RWPE2 (cell line): ENCODE data around the gene FCGBP.

Experiments
- ATAC-seq: fragments of 200-7000 bp; cut with Tn5 transposase; 3 replicates; pipeline ENCODE4 v1.9.1; 2021; ENCODE audit warnings: low read depth
- DNase-seq: peaks from one replicate; pipeline ENCODE4 v3.0.0-alpha.2; 2020; ENCODE audit warnings: low spot score
- H3K27ac ChIP-seq: fragments of 450-650 bp; 2 replicates; pipeline ENCODE4 v1.5.1; 2017; ENCODE audit warnings: mild to moderate bottlenecking; ENCODE audit not compliant: poor library complexity, severe bottlenecking
- H3K27me3 ChIP-seq: fragments of 250-450 bp; sonication (Bioruptor Pico); 2 replicates; pipeline ENCODE4 v1.5.1; 2021; ENCODE audit warnings: mild to moderate bottlenecking, moderate library complexity; ENCODE audit not compliant: insufficient read depth, poor library complexity, severe bottlenecking
- H3K36me3 ChIP-seq: fragments of 250-450 bp; sonication (Bioruptor Pico); 2 replicates; pipeline ENCODE4 v1.5.1; 2020; ENCODE audit warnings: low read depth, mild to moderate bottlenecking, moderate library complexity
- H3K4me1 ChIP-seq: fragments of 250-450 bp; sonication (Bioruptor Pico); 2 replicates; pipeline ENCODE4 v1.5.1; 2021; ENCODE audit warnings: mild to moderate bottlenecking, moderate library complexity; ENCODE audit not compliant: insufficient read depth, poor library complexity, severe bottlenecking
- H3K4me3 ChIP-seq: fragments of 250-450 bp; sonication (Bioruptor Pico); 2 replicates; pipeline ENCODE4 v1.5.1; 2021; ENCODE audit warnings: mild to moderate bottlenecking, moderate library complexity; ENCODE audit not compliant: severe bottlenecking
- H3K9me3 ChIP-seq: fragments of 250-450 bp; sonication (Bioruptor Pico); 2 replicates; pipeline ENCODE4 v1.5.1; 2021; ENCODE audit warnings: mild to moderate bottlenecking, moderate library complexity; ENCODE audit not compliant: severe bottlenecking
- TF ChIP-seq, protein P1 (sequence below): fragments of 450-650 bp; IDR thresholded peaks from one replicate; pipeline ENCODE4 v1.5.1; 2017; ENCODE audit warnings: mild to moderate bottlenecking, moderate library complexity; ENCODE audit not compliant: poor library complexity, severe bottlenecking

FCGBP gene

DNA sequence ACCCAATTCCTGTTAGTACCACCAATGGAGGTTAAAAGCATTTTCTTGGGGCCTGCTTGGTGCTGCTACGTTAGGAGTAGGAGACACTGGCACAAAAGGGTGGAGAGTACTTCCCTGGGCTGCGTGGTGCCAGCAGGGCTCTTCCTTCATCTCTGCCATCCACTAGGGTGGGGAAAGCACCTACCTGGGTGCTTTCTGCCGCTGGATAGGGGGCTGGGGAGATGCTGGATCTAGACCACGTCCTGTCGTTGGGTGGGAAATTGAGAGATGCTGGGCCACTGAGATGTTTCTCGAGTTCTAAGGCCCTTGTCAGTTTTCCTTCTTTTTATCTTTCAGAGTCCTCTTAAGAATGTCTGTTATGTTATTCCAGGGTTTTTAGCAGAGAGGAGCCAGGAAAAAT is 6.7 kb upstream of the FCGBP start:
- Histone ChIP-seq H3K27ac (no peak overlapping the region), H3K36me3 (no peaks in the 10 kb centered on the region), H3K27me3 (no peaks in the 10 kb centered on the region), H3K4me1 (no peaks in the 10 kb centered on the region), H3K9me3 (no peaks in the 10 kb centered on the region), H3K4me3 (no peak overlapping the region)
- no peak for ATAC-seq
- TF ChIP-seq, protein P1, sequence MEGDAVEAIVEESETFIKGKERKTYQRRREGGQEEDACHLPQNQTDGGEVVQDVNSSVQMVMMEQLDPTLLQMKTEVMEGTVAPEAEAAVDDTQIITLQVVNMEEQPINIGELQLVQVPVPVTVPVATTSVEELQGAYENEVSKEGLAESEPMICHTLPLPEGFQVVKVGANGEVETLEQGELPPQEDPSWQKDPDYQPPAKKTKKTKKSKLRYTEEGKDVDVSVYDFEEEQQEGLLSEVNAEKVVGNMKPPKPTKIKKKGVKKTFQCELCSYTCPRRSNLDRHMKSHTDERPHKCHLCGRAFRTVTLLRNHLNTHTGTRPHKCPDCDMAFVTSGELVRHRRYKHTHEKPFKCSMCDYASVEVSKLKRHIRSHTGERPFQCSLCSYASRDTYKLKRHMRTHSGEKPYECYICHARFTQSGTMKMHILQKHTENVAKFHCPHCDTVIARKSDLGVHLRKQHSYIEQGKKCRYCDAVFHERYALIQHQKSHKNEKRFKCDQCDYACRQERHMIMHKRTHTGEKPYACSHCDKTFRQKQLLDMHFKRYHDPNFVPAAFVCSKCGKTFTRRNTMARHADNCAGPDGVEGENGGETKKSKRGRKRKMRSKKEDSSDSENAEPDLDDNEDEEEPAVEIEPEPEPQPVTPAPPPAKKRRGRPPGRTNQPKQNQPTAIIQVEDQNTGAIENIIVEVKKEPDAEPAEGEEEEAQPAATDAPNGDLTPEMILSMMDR = no peak
- DNase-seq = no peak

- DNase-seq = no peak
- Histone ChIP-seq H3K4me1 (no peaks in the 10 kb centered on the region), H3K9me3 (no peaks in the 10 kb centered on the region), H3K4me3 (no peak overlapping the region), H3K36me3 (no peaks in the 10 kb centered on the region), H3K27ac (no peak overlapping the region), H3K27me3 (no peaks in the 10 kb centered on the region)
- TF ChIP-seq, protein P1 = no peak
- no peak for ATAC-seq
Observed at GRCh38 chr19:39940221-39940833, 5.9 kb upstream of the FCGBP start.

DNA sequence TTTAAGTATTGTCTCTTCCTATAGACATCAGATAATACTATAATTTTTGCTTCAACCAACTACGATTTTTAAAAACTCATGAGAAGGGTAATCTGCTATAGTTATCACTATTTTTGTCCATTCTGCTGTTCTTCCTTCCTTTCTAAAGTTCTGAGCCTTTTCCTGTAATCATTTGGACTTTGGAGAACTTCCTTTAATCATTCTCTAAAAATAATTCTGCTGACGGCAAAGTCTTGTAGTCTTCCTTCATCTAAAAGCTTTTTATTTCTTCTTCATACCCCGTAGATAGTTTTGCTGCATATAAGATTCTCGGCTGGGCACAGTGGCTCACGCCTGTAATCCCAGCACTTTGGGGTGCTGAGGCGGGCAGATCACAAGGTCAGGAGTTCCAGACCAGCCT is 5.1 kb upstream of the FCGBP start:
- TF ChIP-seq, protein P1 = no peak
- ATAC-seq (no peak), DNase-seq (no peak)
- Histone ChIP-seq H3K36me3 (no peaks in the 10 kb centered on the region), H3K27ac (no peak overlapping the region), H3K4me3 (no peak overlapping the region), H3K27me3 (no peaks in the 10 kb centered on the region), H3K4me1 (no peaks in the 10 kb centered on the region), H3K9me3 (no peaks in the 10 kb centered on the region)

- H3K9me3 ChIP-seq = no peaks in the 10 kb centered on the region
- no peak overlapping the region for H3K27ac ChIP-seq
- DNase-seq (no peak), ATAC-seq (no peak)
- no peaks in the 10 kb centered on the region for H3K4me1 ChIP-seq
- H3K36me3 ChIP-seq = no peaks in the 10 kb centered on the region
- H3K27me3 ChIP-seq = no peaks in the 10 kb centered on the region
- TF ChIP-seq, protein P1 = no peak
- no peak overlapping the region for H3K4me3 ChIP-seq
Observed at GRCh38 chr19:39937787-39938186, 3.4 kb upstream of the FCGBP start.

DNA sequence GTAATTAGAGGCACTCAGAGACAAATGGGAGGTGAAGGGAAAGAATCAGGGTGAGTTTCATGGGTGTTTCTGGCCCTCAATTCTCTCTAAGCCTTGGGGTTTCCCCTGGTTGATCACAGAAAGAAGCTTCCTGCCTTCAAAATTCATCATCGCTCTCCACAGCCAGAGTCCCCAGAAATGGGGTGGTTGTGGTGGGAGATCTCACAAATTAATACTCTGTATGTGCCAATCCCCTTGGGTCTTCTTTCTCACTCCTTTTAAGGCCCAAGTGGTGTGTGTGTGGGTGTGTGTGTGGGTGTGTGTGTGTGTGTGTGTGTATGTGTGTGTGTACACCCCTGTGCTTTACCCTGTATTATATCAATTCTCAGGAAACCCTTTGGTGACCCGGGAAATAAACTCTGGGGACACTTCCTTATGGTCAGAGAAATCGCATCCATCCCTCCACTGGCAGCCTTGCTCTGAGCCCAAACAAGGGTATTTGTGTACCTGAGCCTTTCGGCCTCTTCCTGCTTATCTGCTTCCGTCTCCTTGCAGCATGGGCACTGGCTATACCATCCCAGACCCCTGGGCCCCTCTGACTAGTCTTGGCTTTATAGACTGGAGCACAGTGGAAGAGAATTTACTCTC is 2.8 kb upstream of the FCGBP start:
- H3K27me3 ChIP-seq = no peaks in the 10 kb centered on the region
- H3K4me1 ChIP-seq = no peaks in the 10 kb centered on the region
- H3K27ac ChIP-seq = no peak overlapping the region
- no peak for DNase-seq
- ATAC-seq = no peak
- H3K36me3 ChIP-seq = no peaks in the 10 kb centered on the region
- H3K9me3 ChIP-seq = no peaks in the 10 kb centered on the region
- H3K4me3 ChIP-seq = no peak overlapping the region
- TF ChIP-seq, protein P1 = no peak
